ENCODE measurements around the gene OXCT2.

DNA sequence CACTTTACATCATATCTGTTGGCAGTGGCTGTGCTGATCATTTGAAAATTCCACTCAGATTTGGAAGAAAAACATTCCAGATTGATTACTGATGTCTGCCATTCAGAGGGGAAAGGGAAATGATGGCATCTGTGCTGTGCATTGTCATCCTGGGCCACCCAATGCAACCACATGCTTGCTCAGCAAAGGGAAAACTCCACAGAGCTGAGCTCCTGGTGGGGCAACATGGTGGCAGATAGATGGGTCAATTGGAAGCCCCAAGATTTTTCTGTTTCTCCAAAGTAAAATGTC lies 11.8 kb downstream of the OXCT2 start:
- no peak for TF ChIP-seq MYC (IDR thresholded peaks at IDR 0.05; ENCODE audit: borderline replicate concordance, low read length)
- TF ChIP-seq FOSL2 (IDR thresholded peaks at IDR 0.05): no peak
- no peak for TF ChIP-seq FOSL2 (CRISPR knock-in tag; IDR thresholded peaks at IDR 0.05)
